ENCODE measurements around the gene FERMT1.
"Not testable (repeated sequence)": the region's sequence is repeated elsewhere in the genome, so short reads cannot be mapped to it uniquely, and the experiment has no call there.

The FERMT1 gene

GRCh38 chr20:6038256-6038655 lies 84.6 kb downstream of the FERMT1 start:
- no peak for TF ChIP-seq CTCF (IDR thresholded peaks at IDR 0.05; ENCODE audit: low read depth, low read length)
- no peak for DNase-seq (ENCODE audit: low read depth in 2 of 2)
- H3K4me3 ChIP-seq (replicated peaks in 1 of 2; ENCODE audit: low read depth in 2 of 2, low read length in 2 of 2): no peak overlapping the region

DNA sequence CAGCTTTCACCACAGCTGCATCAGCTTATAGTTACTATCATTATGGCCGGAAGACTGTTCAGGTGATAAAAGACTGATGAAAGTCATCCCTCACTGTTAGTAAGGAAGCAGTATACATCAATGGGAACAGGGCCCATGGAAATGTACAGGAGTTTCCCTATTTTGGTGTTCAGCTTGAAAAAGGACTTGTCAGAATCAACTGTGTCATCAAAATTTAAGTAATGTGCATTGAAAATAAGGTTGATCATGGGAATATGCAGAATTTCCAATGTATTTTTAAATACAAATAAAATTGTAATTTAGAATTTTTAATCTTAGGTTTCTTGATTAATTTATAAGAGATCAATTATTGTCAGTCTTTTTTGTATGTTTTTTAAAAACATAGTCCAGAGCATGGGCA lies 85.7 kb downstream of the FERMT1 start:
- no peak for TF ChIP-seq CTCF (IDR thresholded peaks at IDR 0.05; ENCODE audit: low read depth, low read length)

DNA sequence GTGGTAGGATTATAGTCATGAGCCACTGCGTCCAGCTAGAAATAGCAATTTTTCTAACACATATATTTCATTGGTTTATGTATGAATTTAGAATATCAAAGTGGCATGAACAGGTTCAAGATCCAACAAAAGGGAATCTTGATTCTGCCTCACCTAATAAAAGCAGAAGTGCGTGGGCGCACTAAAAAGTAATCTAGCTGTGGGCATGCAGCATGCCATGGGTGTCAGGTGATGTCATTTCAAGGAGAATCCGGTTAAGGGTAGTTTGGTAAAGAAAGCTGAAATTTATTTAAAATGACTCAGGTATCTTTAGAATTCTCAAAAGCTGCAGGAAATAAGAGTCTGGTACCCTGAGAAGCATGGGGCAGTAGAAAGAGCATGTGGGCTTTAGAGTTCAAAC lies 86.6 kb downstream of the FERMT1 start:
- H3K4me3 ChIP-seq (replicated peaks in 1 of 2; ENCODE audit: low read depth in 2 of 2, low read length in 2 of 2): no peak overlapping the region
- no peak for TF ChIP-seq CTCF (IDR thresholded peaks at IDR 0.05; ENCODE audit: low read depth, low read length)
- DNase-seq (ENCODE audit: low read depth in 2 of 2): no peak

More for the DNA sequence above, 85.7 kb downstream of the FERMT1 start:
- no peak overlapping the region for H3K4me3 ChIP-seq (replicated peaks in 1 of 2; ENCODE audit: low read depth in 2 of 2, low read length in 2 of 2)
- DNase-seq (ENCODE audit: low read depth in 2 of 2): no peak

DNA sequence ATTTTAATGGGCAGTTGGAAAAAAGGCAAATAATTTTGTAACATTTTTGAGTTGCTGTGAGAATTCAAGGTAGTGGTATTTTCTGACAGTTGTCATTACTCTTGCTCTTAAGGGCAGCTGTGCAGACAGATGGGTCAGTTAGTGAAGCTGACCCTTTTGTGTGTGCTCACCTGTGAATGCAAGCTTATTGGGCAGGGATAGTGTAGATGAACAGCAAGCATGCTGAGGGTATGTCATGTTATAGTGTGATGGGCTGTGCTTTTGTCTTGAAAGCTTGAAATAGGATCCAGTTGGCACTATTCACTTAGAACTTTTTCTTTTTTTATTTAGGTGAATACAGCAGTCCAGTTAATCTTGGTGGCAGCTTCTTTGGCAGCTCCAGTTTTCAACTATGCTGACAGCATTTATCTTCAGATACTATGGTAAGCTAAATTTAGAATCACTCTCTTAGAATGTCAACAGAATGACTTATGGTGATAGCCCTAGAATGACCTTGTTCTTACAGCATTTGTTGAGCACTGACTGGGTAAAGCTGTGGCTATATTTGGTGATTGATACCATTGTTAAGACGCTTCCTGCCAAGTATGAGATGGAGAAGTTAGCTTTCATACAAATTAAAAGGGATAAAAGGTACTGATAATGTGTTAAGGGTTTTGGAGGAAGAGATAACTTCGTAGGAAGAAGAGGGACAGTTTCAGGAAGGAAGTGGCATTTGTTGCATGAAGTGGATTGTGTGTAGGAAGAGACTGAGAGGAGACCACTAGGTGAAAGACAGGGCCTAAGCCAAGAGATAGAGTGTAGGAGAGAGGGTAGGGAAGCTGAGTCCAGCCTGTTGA lies 88.5 kb downstream of the FERMT1 start:
- no peak for TF ChIP-seq CTCF (IDR thresholded peaks at IDR 0.05; ENCODE audit: low read depth, low read length)
- DNase-seq (ENCODE audit: low read depth in 2 of 2): peak; percentile 15 to 42
- no peak overlapping the region for H3K4me3 ChIP-seq (replicated peaks in 1 of 2; ENCODE audit: low read depth in 2 of 2, low read length in 2 of 2)

GRCh38 chr20:6032907-6033306 lies 89.9 kb downstream of the FERMT1 start:
- not testable (repeated sequence) for DNase-seq (ENCODE audit: low read depth in 2 of 2); H3K4me3 ChIP-seq (replicated peaks in 1 of 2; ENCODE audit: low read depth in 2 of 2, low read length in 2 of 2)

DNA sequence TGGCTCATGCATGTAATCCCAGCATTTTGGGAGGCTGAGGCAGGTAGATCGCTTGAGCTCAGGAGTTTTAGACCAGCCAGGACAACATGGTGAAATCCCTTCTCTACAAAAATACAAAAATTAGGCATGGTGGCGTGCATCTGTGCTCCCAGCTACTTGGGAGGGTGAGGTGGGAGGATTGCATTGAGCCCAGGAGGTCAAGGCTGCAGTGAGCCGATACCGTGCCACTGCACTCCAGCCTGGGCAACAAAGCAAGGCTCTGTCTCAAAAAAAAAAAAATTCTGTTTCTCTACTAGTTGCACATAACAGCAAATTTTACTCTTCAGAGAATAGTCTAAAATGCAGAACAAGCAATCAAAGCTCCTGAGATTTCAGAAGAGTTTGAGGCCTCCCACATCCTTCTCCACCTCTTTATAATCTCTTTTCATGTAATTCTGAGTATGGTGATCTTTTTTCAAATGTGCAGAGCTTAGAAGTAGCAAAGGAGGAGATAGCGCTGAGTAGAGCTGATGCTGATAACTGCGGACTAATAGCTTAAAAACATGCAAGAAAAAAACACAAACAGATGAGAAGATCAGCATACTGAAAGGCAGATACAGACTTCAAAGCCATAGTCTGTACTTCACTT lies 92.3 kb downstream of the FERMT1 start:
- no peak overlapping the region for H3K4me3 ChIP-seq (replicated peaks in 1 of 2; ENCODE audit: low read depth in 2 of 2, low read length in 2 of 2)
- DNase-seq (ENCODE audit: low read depth in 2 of 2): no peak
- no peak for TF ChIP-seq CTCF (IDR thresholded peaks at IDR 0.05; ENCODE audit: low read depth, low read length)

- DNase-seq (ENCODE audit: low read depth in 2 of 2): peak; percentile 56 to 64
- TF ChIP-seq CTCF (IDR thresholded peaks at IDR 0.05; ENCODE audit: low read depth, low read length): no peak
Measured at GRCh38 chr20:6029538-6029937, 93.3 kb downstream of the FERMT1 start.

More at GRCh38 chr20:6029538-6029937, 93.3 kb downstream of the FERMT1 start:
- H3K4me3 ChIP-seq (replicated peaks in 1 of 2; ENCODE audit: low read depth in 2 of 2, low read length in 2 of 2): no peak overlapping the region

Measured in cardiac fibroblast (primary cell).